GM12891 (cell line): ENCODE measurements around the gene KLHL1.

Experiments
- PAX5 ChIP-seq: IDR thresholded peaks from 2 replicates; pipeline ENCODE4 v1.6.1; 2011; ENCODE audit warnings: low read length, moderate library complexity, mild to moderate bottlenecking; ENCODE audit not compliant: insufficient read depth, severe bottlenecking
- POLR2A ChIP-seq: IDR thresholded peaks from 2 replicates; pipeline ENCODE4 v1.6.1; 2011; ENCODE audit warnings: low read depth, low read length, control low read depth
- POLR2AphosphoS5 ChIP-seq: IDR thresholded peaks from 2 replicates; pipeline ENCODE4 v1.6.1; 2011; ENCODE audit warnings: low read depth, low read length, control low read depth
- POU2F2 ChIP-seq: IDR thresholded peaks from 2 replicates; pipeline ENCODE4 v1.6.1; 2011; ENCODE audit warnings: low read depth, mild to moderate bottlenecking, control low read depth, low read length, moderate library complexity
- SPI1 ChIP-seq: IDR thresholded peaks from 2 replicates; pipeline ENCODE4 v1.6.1; 2011; ENCODE audit warnings: low read depth, low read length, control low read depth
- TAF1 ChIP-seq: IDR thresholded peaks from 2 replicates; pipeline ENCODE4 v1.6.1; 2011; ENCODE audit warnings: low read depth, low read length, control low read depth

GRCh38 chr13:69793783-69794453, 314.3 kb downstream of the KLHL1 start:
- TF ChIP-seq POLR2A, result no peak
- no peak for TF ChIP-seq POLR2AphosphoS5
- no peak for TF ChIP-seq SPI1
- no peak for TF ChIP-seq TAF1
- TF ChIP-seq POU2F2, result no peak
- TF ChIP-seq PAX5, result no peak
